ENCODE results near the gene ST3GAL5. TPM values are rescaled to one million over a fixed set of nuclear protein-coding genes. Genes with fewer than 3 reads are reported as not detected.

Gene ST3GAL5
- total and polyA plus RNA-seq, 2 experiments from 2014 or later: 3.2 to 7.9 TPM

GRCh38 chr2:85843543-85843942 lies 45.2 kb downstream of the ST3GAL5 start:
- H3K4me3 Mint-ChIP-seq: no peak overlapping the region

More at GRCh38 chr2:85843543-85843942, 45.2 kb downstream of the ST3GAL5 start:
- no peak overlapping the region for H3K27ac Mint-ChIP-seq
- peak; percentile 64 to 86 for TF ChIP-seq CTCF (conservative IDR thresholded peaks at IDR 0.05; ENCODE audit: low read depth in 2 of 2)
- no peak for TF ChIP-seq NANOG (IDR thresholded peaks at IDR 0.05; ENCODE audit: borderline replicate concordance)
- TF ChIP-seq ZNF462 (CRISPR knock-in tag; IDR thresholded peaks at IDR 0.05): no peak
- TF ChIP-seq EZH2 (IDR thresholded peaks at IDR 0.05; ENCODE audit: low read depth, unreplicated experiment): no peak
- no peak for TF ChIP-seq ETS1 (IDR thresholded peaks at IDR 0.05)
- Histone ChIP-seq H3K4me2 (no peak overlapping the region), H3K9me2 (ENCODE audit: insufficient read depth) (0 out of 2 replicates have a peak, but pooled peaks cover 4% of the 10 kb centered on the region), H3K36me3 (ENCODE audit: insufficient read depth) (no peaks in the 10 kb centered on the region), H3K79me2 (replicated peaks; ENCODE audit: insufficient read depth) (no peaks in the 10 kb centered on the region), H3K27ac (ENCODE audit: low read depth) (no peak overlapping the region), H3K4me1 (ENCODE audit: insufficient read depth) (no peaks in the 10 kb centered on the region), H4K20me1 (replicated peaks; ENCODE audit: insufficient read depth) (no peaks in the 10 kb centered on the region), H3K27me3 (ENCODE audit: insufficient read depth) (no peaks in the 10 kb centered on the region), H3K4me3 (no peak overlapping the region), H3F3A (replicated peaks; ENCODE audit: low read depth) (no peaks in the 10 kb centered on the region), H2AFZ (no peak overlapping the region)
- no peaks in the 10 kb centered on the region; the same call in 1 of the 3 replicates for H3K36me3 Mint-ChIP-seq (ENCODE audit: low read depth)
- peaks cover 2% of the 10 kb centered on the region for H3K27me3 Mint-ChIP-seq (ENCODE audit: insufficient read depth, low read depth, poor library complexity)
- ATAC-seq (no peak; the same call in 2 of the 3 replicates), DNase-seq (ENCODE audit: low spot score) (peak; percentile 72)
- no peaks in the 10 kb centered on the region for H3K4me1 Mint-ChIP-seq
- no peaks in the 10 kb centered on the region for H3K9me3 Mint-ChIP-seq

Data from GM23338 (cell line).